Caco-2 (cell line): ENCODE data around the gene JDP2. TPM values are rescaled to one million over a fixed set of nuclear protein-coding genes. Genes with fewer than 3 reads are reported as not detected.

Source experiments
- BruUV-seq: library from RNA; stranded (reverse); fragments of 400-500 nt; replicated peaks from 2 replicates; lab custom pipeline; 2021; lab: Mats Ljungman, UMichigan
- CTCF ChIA-PET: fragments of 300-600 bp; sonication (Branson Sonifier 250); formaldehyde crosslinking; loops from one replicate; lab custom pipeline; 2022; ENCODE audit warnings: antibody characterized with exemption; lab: Charles Lee
- POLR2A ChIA-PET: fragments of 300-600 bp; sonication (Branson Sonifier 250); formaldehyde crosslinking; loops from one replicate; lab custom pipeline; 2022; ENCODE audit warnings: antibody characterized with exemption; lab: Charles Lee
- DNase-seq, 2 experiments: peaks; one replicate each; pipeline versions ENCODE4 v3.0.0 to v3.0.0-alpha.2; 2020 to 2022
- H3K27me3 ChIP-seq: replicated peaks from 2 replicates; pipeline ENCODE4 v1.6.0; 2011; ENCODE audit warnings: low read length; ENCODE audit not compliant: control insufficient read depth, insufficient read depth
- H3K36me3 ChIP-seq: 2 replicates; pipeline ENCODE4 v1.5.1; 2011; ENCODE audit warnings: low read length; ENCODE audit not compliant: control insufficient read depth, insufficient read depth
- H3K4me1 ChIP-seq: fragments of 250-450 bp; sonication (Bioruptor Pico); 2 replicates; pipeline ENCODE4 v1.5.1; 2020; ENCODE audit warnings: mild to moderate bottlenecking
- H3K4me3 ChIP-seq: 2 replicates; pipeline ENCODE4 v1.5.1; 2011; ENCODE audit warnings: low read depth, mild to moderate bottlenecking, control low read depth, low read length
- H3K9me3 ChIP-seq: fragments of 250-450 bp; sonication (Bioruptor Pico); 2 replicates; pipeline ENCODE4 v1.5.1; 2020; ENCODE audit warnings: mild to moderate bottlenecking, moderate library complexity
- H3K27ac Mint-ChIP-seq: one replicate; pipeline ENCODE4 v1.8.0; 2022; ENCODE audit warnings: mixed read lengths; ENCODE audit not compliant: unreplicated experiment
- H3K27me3 Mint-ChIP-seq: one replicate; pipeline ENCODE4 v1.8.0; 2022; ENCODE audit warnings: mixed read lengths; ENCODE audit not compliant: insufficient read depth, unreplicated experiment
- H3K36me3 Mint-ChIP-seq: one replicate; pipeline ENCODE4 v1.8.0; 2022; ENCODE audit warnings: mild to moderate bottlenecking, mixed read lengths; ENCODE audit not compliant: insufficient read depth, unreplicated experiment
- H3K4me1 Mint-ChIP-seq: one replicate; pipeline ENCODE4 v1.8.0; 2022; ENCODE audit warnings: low read depth, mixed read lengths; ENCODE audit not compliant: unreplicated experiment
- H3K4me3 Mint-ChIP-seq: one replicate; pipeline ENCODE4 v1.8.0; 2022; ENCODE audit warnings: mild to moderate bottlenecking, moderate library complexity, mixed read lengths; ENCODE audit not compliant: unreplicated experiment
- H3K9me3 Mint-ChIP-seq: one replicate; pipeline ENCODE4 v1.8.0; 2022; ENCODE audit warnings: mixed read lengths; ENCODE audit not compliant: unreplicated experiment
- CTCF ChIP-seq, 2 experiments: fragments of 200-600 bp in 1 of 2; IDR thresholded peaks; 1 replicate in 1 of 2; 2 replicates in 1 of 2; pipeline versions ENCODE4 v1.5.1 to v1.8.0; 2011 to 2022; ENCODE audit warnings: antibody characterized with exemption in 1 of 2, control low read depth in 1 of 2, inconsistent platforms in 1 of 2, low read depth in 1 of 2, low read length in 1 of 2, mild to moderate bottlenecking in 1 of 2, moderate library complexity in 1 of 2; ENCODE audit not compliant: insufficient read depth in 1 of 2, severe bottlenecking in 1 of 2, unreplicated experiment in 1 of 2
- intact Hi-C: fragments of 100-400 bp; cut with micrococcal nuclease; formaldehyde crosslinking; loops from one replicate; pipeline ENCODE4 v1.10.0; 2022; ENCODE audit not compliant: unreplicated experiment
- total RNA-seq: library from RNA; stranded (reverse); gene quantifications from 2 replicates; pipeline ENCODE4 v1.2.3, GENCODE V29; 2022

JDP2 gene
- total RNA-seq, 1 experiment from 2014 or later: 95.7 TPM

DNA sequence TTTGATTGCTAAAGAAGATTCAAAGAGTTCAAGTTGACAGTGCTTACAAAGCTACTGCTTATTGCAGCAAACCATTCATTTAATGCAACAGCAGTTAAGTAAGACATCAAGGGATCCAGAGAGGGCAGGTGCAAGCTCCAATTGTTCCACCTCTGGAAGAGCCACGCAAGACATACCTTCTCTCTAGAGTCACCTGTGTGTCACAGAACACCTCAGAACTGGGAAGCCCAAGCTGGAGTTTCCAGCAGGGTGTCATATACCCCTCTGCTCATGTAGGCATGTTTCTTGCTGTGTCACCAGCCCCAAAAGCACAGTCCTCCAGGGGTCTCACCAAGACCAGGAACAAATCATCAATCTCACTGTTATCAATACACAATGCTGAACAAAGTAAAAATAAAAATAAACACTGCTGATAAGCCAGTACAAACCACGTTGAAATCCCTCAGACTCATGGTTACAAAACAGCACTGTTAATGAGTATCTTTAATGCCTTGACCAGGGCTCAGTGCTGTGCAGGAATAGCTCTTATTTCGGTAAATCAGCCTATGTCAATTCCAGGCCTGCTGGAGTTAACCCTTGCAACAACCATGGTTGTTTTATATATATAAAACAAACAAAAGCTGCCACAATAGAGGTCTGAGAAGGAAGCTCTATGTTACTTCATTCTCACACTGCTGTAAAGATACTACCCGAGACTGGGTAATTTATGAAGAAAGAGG is 57.0 kb downstream of the JDP2 start:
- ChIA-PET POLR2A (no interaction called here), CTCF (interaction anchor here (0.6 to 1.5 kb wide), 4 partner anchors 55 to 177 kb away, joined by 3 to 7 read pairs (median 4); no protein-coding TSS in a partner anchor)
- intact Hi-C loops: no loop called here
- H3K9me3 ChIP-seq: no peaks in the 10 kb centered on the region
- no TSS peak for BruUV-seq
- H3K4me1 ChIP-seq: no peaks in the 10 kb centered on the region
- Mint-ChIP-seq H3K36me3 (no peaks in the 10 kb centered on the region), H3K27ac (no peak overlapping the region), H3K27me3 (no peaks in the 10 kb centered on the region), H3K9me3 (no peaks in the 10 kb centered on the region), H3K4me1 (peaks cover 4% of the 10 kb centered on the region), H3K4me3 (no peak overlapping the region)
- TF ChIP-seq CTCF (IDR thresholded peaks at IDR 0.05; ENCODE audit: insufficient read depth in 1 of 2, low read depth in 1 of 2, low read length in 1 of 2, severe bottlenecking in 1 of 2, unreplicated experiment in 1 of 2): no peak
- no peaks in the 10 kb centered on the region for H3K36me3 ChIP-seq
- peak in 1 of 2 experiments; percentile 21 for DNase-seq
- H3K27me3 ChIP-seq: no peaks in the 10 kb centered on the region
- H3K4me3 ChIP-seq: no peak overlapping the region

- Mint-ChIP-seq H3K9me3 (no peaks in the 10 kb centered on the region), H3K27me3 (no peaks in the 10 kb centered on the region), H3K27ac (no peak overlapping the region), H3K4me3 (no peak overlapping the region), H3K36me3 (no peaks in the 10 kb centered on the region), H3K4me1 (no peaks in the 10 kb centered on the region)
- ChIA-PET CTCF (interaction anchor here (0.8 kb wide), 1 partner anchor 19 kb away, joined by 3 read pairs; no protein-coding TSS in a partner anchor), POLR2A (no interaction called here)
- TF ChIP-seq CTCF (IDR thresholded peaks at IDR 0.05; ENCODE audit: insufficient read depth in 1 of 2, low read depth in 1 of 2, low read length in 1 of 2, severe bottlenecking in 1 of 2, unreplicated experiment in 1 of 2): no peak
- no peaks in the 10 kb centered on the region for H3K36me3 ChIP-seq
- H3K4me3 ChIP-seq: no peak overlapping the region
- intact Hi-C loops: no loop called here
- H3K9me3 ChIP-seq: no peaks in the 10 kb centered on the region
- H3K4me1 ChIP-seq: no peaks in the 10 kb centered on the region
- no peak for DNase-seq
- no TSS peak for BruUV-seq
- no peaks in the 10 kb centered on the region for H3K27me3 ChIP-seq
Measured at GRCh38 chr14:75486318-75486717, 58.5 kb downstream of the JDP2 start.

DNA sequence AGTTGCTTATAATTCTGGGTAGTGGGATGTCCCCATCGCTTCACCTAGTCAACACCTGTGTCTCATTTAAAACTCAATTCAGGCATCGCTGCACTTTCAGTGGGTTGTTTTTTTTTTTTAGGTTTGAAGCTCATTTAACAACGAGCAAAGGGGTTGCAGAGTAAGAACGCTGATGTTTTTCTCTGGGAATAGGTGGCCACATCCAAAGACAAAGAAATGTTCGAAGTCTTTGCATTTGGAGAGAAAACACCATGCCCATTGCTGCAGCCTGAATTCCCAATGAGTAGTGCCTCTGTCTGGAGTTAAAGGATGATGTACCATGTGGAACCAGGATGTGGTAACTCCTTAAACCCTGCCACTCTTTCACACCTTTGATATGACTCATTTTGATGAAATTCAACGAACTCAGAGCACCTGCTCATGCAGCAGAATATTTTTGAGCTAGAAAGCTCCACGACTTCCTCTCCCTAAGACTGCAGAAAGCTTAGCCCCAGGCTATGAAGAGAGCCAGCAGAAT is 59.4 kb downstream of the JDP2 start:
- intact Hi-C loops: no loop called here
- no peak for TF ChIP-seq CTCF (IDR thresholded peaks at IDR 0.05; ENCODE audit: insufficient read depth in 1 of 2, low read depth in 1 of 2, low read length in 1 of 2, severe bottlenecking in 1 of 2, unreplicated experiment in 1 of 2)
- no peaks in the 10 kb centered on the region for H3K9me3 ChIP-seq
- POLR2A ChIA-PET: no interaction called here
- H3K9me3 Mint-ChIP-seq: no peaks in the 10 kb centered on the region
- CTCF ChIA-PET: interaction anchor here (0.7 to 2.4 kb wide), 3 partner anchors 20 to 179 kb away, joined by 3 to 18 read pairs (median 3); no protein-coding TSS in a partner anchor
- H3K27ac Mint-ChIP-seq: no peak overlapping the region
- no peaks in the 10 kb centered on the region for H3K36me3 Mint-ChIP-seq
- no peak for DNase-seq
- no peaks in the 10 kb centered on the region for H3K36me3 ChIP-seq
- H3K27me3 ChIP-seq: no peaks in the 10 kb centered on the region
- H3K4me3 Mint-ChIP-seq: no peak overlapping the region
- no peaks in the 10 kb centered on the region for H3K27me3 Mint-ChIP-seq
- BruUV-seq: no TSS peak
- H3K4me1 ChIP-seq: no peaks in the 10 kb centered on the region
- no peaks in the 10 kb centered on the region for H3K4me1 Mint-ChIP-seq
- H3K4me3 ChIP-seq: no peak overlapping the region
